Spleen (tissue), 11 donors: Measurements from ENCODE around the gene ETV6. TPM values are rescaled to one million over a fixed set of nuclear protein-coding genes. Genes with fewer than 3 reads are reported as not detected.

Source experiments
- DNase-seq: peaks from one replicate; pipeline ENCODE4 v3.0.0-alpha.2; 2020
- H3K27ac ChIP-seq, 8 donors: fragments of 200-600 bp; sonication (generic) in 7 of 8; 1 replicate in 4 of 8; 2 replicates in 4 of 8; pipeline versions ENCODE4 v1.5.0 to v1.8.0; 2016 to 2021; ENCODE audit warnings: inconsistent platforms in 4 of 8, mild to moderate bottlenecking in 4 of 8, moderate library complexity in 1 of 8
- H3K27me3 ChIP-seq, 7 donors: fragments of 200-600 bp; sonication (generic) in 6 of 7; replicated peaks in 1 of 7; 1 replicate in 4 of 7; 2 replicates in 3 of 7; pipeline versions ENCODE4 v1.5.0 to v1.8.0; 2016 to 2021; ENCODE audit warnings: inconsistent platforms in 3 of 7, mild to moderate bottlenecking in 1 of 7
- H3K36me3 ChIP-seq, 6 donors: fragments of 200-600 bp; sonication (generic) in 5 of 6; 1 replicate in 4 of 6; 2 replicates in 2 of 6; pipeline versions ENCODE4 v1.5.0 to v1.8.0; 2016 to 2021; ENCODE audit warnings: inconsistent platforms in 2 of 6
- H3K4me1 ChIP-seq, 6 donors: fragments of 200-600 bp; sonication (generic) in 5 of 6; 1 replicate in 3 of 6; 2 replicates in 3 of 6; pipeline versions ENCODE4 v1.5.0 to v1.8.0; 2016 to 2021; ENCODE audit warnings: inconsistent platforms in 3 of 6
- H3K4me3 ChIP-seq, 8 donors: fragments of 200-600 bp; sonication (generic) in 7 of 8; 1 replicate in 4 of 8; 2 replicates in 4 of 8; pipeline versions ENCODE4 v1.5.0 to v1.8.0; 2016 to 2021; ENCODE audit warnings: inconsistent platforms in 4 of 8, mild to moderate bottlenecking in 4 of 8, moderate library complexity in 2 of 8
- H3K9me3 ChIP-seq, 8 donors: fragments of 200-600 bp; sonication (generic) in 7 of 8; 1 replicate in 4 of 8; 2 replicates in 4 of 8; pipeline versions ENCODE4 v1.5.0 to v1.8.0; 2016 to 2021; ENCODE audit warnings: inconsistent platforms in 4 of 8
- POLR2A ChIP-seq, 3 donors: fragments of 450-650 bp; IDR thresholded peaks; one replicate each; pipeline ENCODE4 v1.5.1; 2017; ENCODE audit warnings: antibody characterized with exemption in 3 of 3, mild to moderate bottlenecking in 1 of 3
- POLR2AphosphoS5 ChIP-seq, 3 donors: sonication (generic); formaldehyde crosslinking; IDR thresholded peaks; one replicate each; pipeline ENCODE4 v1.5.1; 2017; ENCODE audit warnings: antibody characterized with exemption in 3 of 3
- WGBS, 5 donors: extraction: QIAGEN DNeasy Blood & Tissue Kit in 3 of 5; methylation state at CpG; one replicate each; pipeline versions ENCODE4 v1.1.5 to v1.1.7; 2013 to 2018; 5-methylcytosine and 5-hydroxymethylcytosine counted together
- intact Hi-C: fragments of 100-400 bp; cut with DNase I; formaldehyde crosslinking; loops from one replicate; pipeline ENCODE4 v1.15.0; 2023; ENCODE audit warnings: low total_unique reads
- polyA plus RNA-seq, 3 donors: library from polyadenylated mRNA; stranded (reverse); fragments of 200-250 nt; gene quantifications; one replicate each; pipeline ENCODE4 v1.2.1, GENCODE V29; 2013
- total RNA-seq, 7 donors: library from RNA; depleted of rRNA in 3 of 7; stranded (reverse); fragments of >200 nt in 3 of 7; fragmentation: NEBNext Ultra II Directional in 4 of 7; extraction: Animal tissue kit (Norgen Biotek cat#: 25700) in 4 of 7; gene quantifications; one replicate each; pipeline versions ENCODE4 v1.1.0 to v1.2.1, GENCODE V29; 2016 to 2021
- TF ChIP-seq, protein P1 (sequence below), 11 experiments: fragments of 200-600 bp in 7 of 11; fragments of 450-650 bp in 4 of 11; sonication (generic) in 4 of 11; IDR thresholded peaks in 8 of 11; conservative IDR thresholded peaks in 3 of 11; 1 replicate in 7 of 11; 2 replicates in 4 of 11; pipeline versions ENCODE4 v1.4.0 to v1.8.0; 2016 to 2021; ENCODE audit warnings: antibody characterized with exemption in 11 of 11, inconsistent platforms in 4 of 11, mild to moderate bottlenecking in 1 of 11
- donor health status: healthy with polysubstance abuse.
- donor health status: DM: no; HTN: no; CAD: no; lungs with moderate emphysema.
- donor health status: DM: no; HTN: no; CAD: no.
- donor health status: Bipolar disorder and iron deficiency.
- donor health status: healthy.
- donor health status: DM: no; HTN: no; CAD: no.
- donor health status: DM: yes; HTN: yes; CAD: no.

The ETV6 gene
- total and polyA plus RNA-seq, 10 donors, result 7.2 to 116 (median 57.8) TPM

DNA sequence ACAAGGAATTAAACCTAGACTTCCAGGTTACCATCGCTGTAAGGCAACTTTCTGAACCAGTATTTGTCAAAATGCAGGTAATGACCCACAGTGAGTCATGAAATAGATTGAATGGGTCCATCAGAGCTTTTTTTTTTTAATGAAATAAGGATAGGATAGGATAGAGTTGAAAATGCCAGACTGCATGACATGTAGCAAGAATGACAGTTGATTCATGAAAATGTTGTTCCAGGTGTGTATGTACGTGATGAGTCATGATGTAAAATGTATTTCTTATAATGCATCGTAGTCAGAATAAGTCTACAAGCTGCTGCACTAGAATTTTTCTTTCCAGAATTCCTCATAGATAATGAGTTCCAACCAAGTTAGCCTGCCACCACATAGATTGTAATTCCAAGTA, 236.9 kb downstream of the ETV6 start:
- intact Hi-C loops, result loop anchor here (10.0 kb wide), 1 partner anchor 302 kb away; no protein-coding TSS in a partner anchor
- TF ChIP-seq POLR2AphosphoS5 (IDR thresholded peaks at IDR 0.05), result no peak
- TF ChIP-seq, protein P1, sequence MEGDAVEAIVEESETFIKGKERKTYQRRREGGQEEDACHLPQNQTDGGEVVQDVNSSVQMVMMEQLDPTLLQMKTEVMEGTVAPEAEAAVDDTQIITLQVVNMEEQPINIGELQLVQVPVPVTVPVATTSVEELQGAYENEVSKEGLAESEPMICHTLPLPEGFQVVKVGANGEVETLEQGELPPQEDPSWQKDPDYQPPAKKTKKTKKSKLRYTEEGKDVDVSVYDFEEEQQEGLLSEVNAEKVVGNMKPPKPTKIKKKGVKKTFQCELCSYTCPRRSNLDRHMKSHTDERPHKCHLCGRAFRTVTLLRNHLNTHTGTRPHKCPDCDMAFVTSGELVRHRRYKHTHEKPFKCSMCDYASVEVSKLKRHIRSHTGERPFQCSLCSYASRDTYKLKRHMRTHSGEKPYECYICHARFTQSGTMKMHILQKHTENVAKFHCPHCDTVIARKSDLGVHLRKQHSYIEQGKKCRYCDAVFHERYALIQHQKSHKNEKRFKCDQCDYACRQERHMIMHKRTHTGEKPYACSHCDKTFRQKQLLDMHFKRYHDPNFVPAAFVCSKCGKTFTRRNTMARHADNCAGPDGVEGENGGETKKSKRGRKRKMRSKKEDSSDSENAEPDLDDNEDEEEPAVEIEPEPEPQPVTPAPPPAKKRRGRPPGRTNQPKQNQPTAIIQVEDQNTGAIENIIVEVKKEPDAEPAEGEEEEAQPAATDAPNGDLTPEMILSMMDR (IDR thresholded peaks at IDR 0.05 in 8 of 11, conservative IDR thresholded peaks at IDR 0.05 in 3 of 11), result no peak
- no peak for TF ChIP-seq POLR2A (IDR thresholded peaks at IDR 0.05)
- Histone ChIP-seq H3K36me3 (peaks cover 5 to 98% (median 49%) of the 10 kb centered on the region in 6 donors), H3K27ac (peak overlapping the region in 5 of 8 donors; percentile 37 to 84 (median 81)), H3K4me1 (peaks cover 0 to 59% (median 32%) of the 10 kb centered on the region in 6 donors), H3K9me3 (no peaks in the 10 kb centered on the region), H3K27me3 (no peaks in the 10 kb centered on the region), H3K4me3 (no peak overlapping the region)
- DNase-seq, result no peak
- 95 to 99% (median 97%) methylated on average over 3 of the region's 3 CpGs for WGBS, 5 donors

GRCh38 chr12:11888029-11888428, 238.6 kb downstream of the ETV6 start:
- H3K4me3 ChIP-seq, result no peak overlapping the region
- TF ChIP-seq, protein P1 (IDR thresholded peaks at IDR 0.05 in 8 of 11, conservative IDR thresholded peaks at IDR 0.05 in 3 of 11), result no peak
- TF ChIP-seq POLR2AphosphoS5 (IDR thresholded peaks at IDR 0.05) (no peak), POLR2A (IDR thresholded peaks at IDR 0.05) (no peak)
- intact Hi-C loops, result loop anchor here (10.0 kb wide), 1 partner anchor 303 kb away; no protein-coding TSS in a partner anchor
- H3K9me3 ChIP-seq, result no peaks in the 10 kb centered on the region
- WGBS, 5 donors, result 88 to 95% (median 93%) methylated on average over 3 of the region's 3 CpGs
- no peak overlapping the region for H3K27ac ChIP-seq
- no peak for DNase-seq
- no peaks in the 10 kb centered on the region for H3K27me3 ChIP-seq
- H3K36me3 ChIP-seq, result peaks cover 5 to 98% (median 63%) of the 10 kb centered on the region in 6 donors
- H3K4me1 ChIP-seq, result peaks cover 0 to 60% (median 37%) of the 10 kb centered on the region in 6 donors

- Histone ChIP-seq H3K9me3 (no peaks in the 10 kb centered on the region), H3K4me3 (no peak overlapping the region), H3K4me1 (peaks cover 0 to 49% (median 18%) of the 10 kb centered on the region in 6 donors), H3K27ac (peak overlapping the region in 3 of 8 donors; percentile 26 to 38 (median 35)), H3K27me3 (no peaks in the 10 kb centered on the region), H3K36me3 (peaks cover 5 to 86% (median 50%) of the 10 kb centered on the region in 6 donors)
- no peak for DNase-seq
- 25 to 58% (median 54%) methylated on average over 4 of the region's 4 CpGs for WGBS, 5 donors
- no peak for TF ChIP-seq POLR2AphosphoS5 (IDR thresholded peaks at IDR 0.05)
- TF ChIP-seq POLR2A (IDR thresholded peaks at IDR 0.05), result no peak
- TF ChIP-seq, protein P1 (IDR thresholded peaks at IDR 0.05 in 8 of 11, conservative IDR thresholded peaks at IDR 0.05 in 3 of 11), result no peak
- intact Hi-C loops, result no loop called here
These were observed 241.9 kb downstream of the ETV6 start for GRCh38 chr12:11891346-11891745.

DNA sequence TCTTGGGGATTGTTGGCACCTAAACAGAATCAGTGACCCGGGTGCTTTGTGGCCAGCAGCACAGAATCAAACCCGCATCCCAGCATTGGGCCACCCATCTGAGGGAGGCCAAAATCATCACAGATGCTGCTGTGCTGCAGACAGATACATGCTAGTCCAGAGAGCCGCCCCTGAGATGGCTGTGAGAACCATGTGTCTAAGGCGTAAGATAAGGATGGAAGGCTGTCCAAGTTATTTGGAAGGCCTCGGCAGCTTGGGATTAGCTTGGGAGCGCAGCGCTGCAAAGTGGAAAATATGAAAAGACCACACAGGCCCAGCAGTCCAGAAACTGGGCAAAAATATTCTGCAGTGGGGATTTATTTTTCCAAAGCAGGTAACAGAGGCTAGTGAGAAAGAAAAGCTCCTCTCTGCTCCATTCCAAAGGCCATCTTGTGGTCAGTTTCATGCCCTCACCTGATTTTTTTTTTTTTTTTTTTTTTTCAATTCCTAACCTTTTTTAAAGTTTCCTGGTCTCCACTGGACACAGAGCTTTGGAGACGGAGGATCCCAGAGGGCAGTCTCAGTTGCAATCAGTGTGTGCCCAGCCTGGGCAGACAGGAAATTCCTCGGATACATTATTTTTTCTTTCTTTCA, 242.4 kb downstream of the ETV6 start:
- Histone ChIP-seq H3K4me1 (peaks cover 0 to 54% (median 19%) of the 10 kb centered on the region in 6 donors), H3K9me3 (no peaks in the 10 kb centered on the region), H3K36me3 (peaks cover 5 to 81% (median 45%) of the 10 kb centered on the region in 6 donors), H3K27me3 (no peaks in the 10 kb centered on the region), H3K4me3 (no peak overlapping the region), H3K27ac (peak overlapping the region in 3 of 8 donors; percentile 26 to 38 (median 35))
- intact Hi-C loops, result no loop called here
- DNase-seq, result no peak
- 83 to 89% (median 86%) methylated on average over 9 of the region's 9 CpGs for WGBS, 5 donors
- TF ChIP-seq POLR2AphosphoS5 (IDR thresholded peaks at IDR 0.05), result no peak
- TF ChIP-seq POLR2A (IDR thresholded peaks at IDR 0.05), result no peak
- TF ChIP-seq, protein P1 (IDR thresholded peaks at IDR 0.05 in 8 of 11, conservative IDR thresholded peaks at IDR 0.05 in 3 of 11), result peak in 1 of 11 experiments; percentile 11
